Loucy (cell line): ENCODE results near the gene TDRD15.

Source experiments
- EZH2phosphoT487 ChIP-seq: fragments of 200-600 bp; IDR thresholded peaks from 2 replicates; pipeline ENCODE4 v1.6.1; 2018; ENCODE audit warnings: antibody characterized with exemption, mild to moderate bottlenecking, moderate library complexity, borderline replicate concordance
- TF ChIP-seq, protein P1 (sequence below): fragments of 200-600 bp; sonication (generic); conservative IDR thresholded peaks from 2 replicates; pipeline ENCODE4 v1.5.1; 2014; ENCODE audit warnings: mild to moderate bottlenecking, antibody characterized with exemption, low read length

DNA sequence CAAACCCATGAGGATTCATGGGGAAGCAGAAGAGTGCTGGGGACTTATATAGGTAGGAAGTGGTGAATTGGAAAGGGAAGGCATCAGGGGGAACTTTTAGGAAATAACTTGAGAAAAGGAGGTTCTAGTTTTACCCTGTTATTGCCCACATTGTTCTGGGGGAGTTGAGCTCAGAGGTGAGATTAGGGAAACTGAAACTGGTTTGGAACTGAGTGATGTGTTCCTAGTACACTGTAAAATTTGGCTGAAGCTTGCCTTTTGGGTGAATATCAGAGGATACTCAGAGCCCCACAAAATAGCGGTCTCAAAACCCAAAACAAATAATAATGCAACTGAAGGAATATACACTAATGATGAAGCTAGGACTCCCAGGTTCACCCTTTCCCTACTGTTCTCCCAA lies 40.3 kb upstream of the TDRD15 start:
- TF ChIP-seq, protein P1, sequence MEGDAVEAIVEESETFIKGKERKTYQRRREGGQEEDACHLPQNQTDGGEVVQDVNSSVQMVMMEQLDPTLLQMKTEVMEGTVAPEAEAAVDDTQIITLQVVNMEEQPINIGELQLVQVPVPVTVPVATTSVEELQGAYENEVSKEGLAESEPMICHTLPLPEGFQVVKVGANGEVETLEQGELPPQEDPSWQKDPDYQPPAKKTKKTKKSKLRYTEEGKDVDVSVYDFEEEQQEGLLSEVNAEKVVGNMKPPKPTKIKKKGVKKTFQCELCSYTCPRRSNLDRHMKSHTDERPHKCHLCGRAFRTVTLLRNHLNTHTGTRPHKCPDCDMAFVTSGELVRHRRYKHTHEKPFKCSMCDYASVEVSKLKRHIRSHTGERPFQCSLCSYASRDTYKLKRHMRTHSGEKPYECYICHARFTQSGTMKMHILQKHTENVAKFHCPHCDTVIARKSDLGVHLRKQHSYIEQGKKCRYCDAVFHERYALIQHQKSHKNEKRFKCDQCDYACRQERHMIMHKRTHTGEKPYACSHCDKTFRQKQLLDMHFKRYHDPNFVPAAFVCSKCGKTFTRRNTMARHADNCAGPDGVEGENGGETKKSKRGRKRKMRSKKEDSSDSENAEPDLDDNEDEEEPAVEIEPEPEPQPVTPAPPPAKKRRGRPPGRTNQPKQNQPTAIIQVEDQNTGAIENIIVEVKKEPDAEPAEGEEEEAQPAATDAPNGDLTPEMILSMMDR: no peak
- no peak for TF ChIP-seq EZH2phosphoT487
